Stimulated activated CD4-positive, alpha-beta T cell treated with anti-CD3 and anti-CD28 coated beads, Interleukin-12 subunit alpha, Interleukin-12 subunit beta, amount 100 ng/mL, for 4 hours (primary cell): ENCODE measurements around the gene SPATA18.
"Not testable (repeated sequence)": the region's sequence is repeated elsewhere in the genome, so short reads cannot be mapped to it uniquely, and the experiment has no call there.

Experiments
- DNase-seq: peaks from one replicate; pipeline ENCODE4 v3.0.0-alpha.2; 2020

The SPATA18 gene

DNA sequence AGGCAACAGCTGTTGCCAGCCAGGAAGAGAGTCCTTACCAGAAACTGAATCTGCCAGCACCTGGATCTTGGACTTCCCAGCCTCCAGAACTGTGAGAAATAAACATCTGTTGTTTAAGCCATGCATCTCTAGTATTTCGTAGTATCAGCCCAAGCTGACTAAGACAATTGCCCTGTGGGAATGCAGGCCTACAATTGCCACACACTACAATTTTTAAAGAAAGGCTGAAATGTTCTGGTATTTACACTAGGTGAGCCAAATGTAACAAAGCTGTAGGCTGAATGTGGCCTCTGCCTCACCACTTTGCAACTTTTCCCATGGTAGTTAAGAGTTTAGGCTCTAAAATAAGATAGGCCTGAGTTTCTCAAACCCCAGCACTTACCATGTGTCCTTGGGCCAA, 59.1 kb downstream of the SPATA18 start:
- no peak for DNase-seq

DNA sequence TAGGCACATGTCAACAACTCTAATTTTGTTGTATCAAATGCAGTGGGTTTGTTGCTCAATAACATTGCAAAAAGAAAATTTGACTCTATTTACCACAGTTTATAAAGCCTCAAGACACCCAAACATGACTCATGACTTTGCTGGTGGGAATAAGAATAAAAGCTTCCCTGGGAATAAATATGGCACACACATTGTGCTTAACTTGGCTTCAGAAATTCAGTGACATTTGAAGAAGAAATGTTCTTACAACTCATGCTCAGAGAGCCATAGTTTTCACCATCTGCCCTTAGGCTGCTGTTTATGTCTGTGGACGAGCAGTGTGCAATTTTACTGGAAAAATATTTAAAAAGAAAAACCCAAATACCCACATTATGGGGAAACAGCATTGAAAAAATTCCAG, 60.9 kb downstream of the SPATA18 start:
- no peak for DNase-seq

DNA sequence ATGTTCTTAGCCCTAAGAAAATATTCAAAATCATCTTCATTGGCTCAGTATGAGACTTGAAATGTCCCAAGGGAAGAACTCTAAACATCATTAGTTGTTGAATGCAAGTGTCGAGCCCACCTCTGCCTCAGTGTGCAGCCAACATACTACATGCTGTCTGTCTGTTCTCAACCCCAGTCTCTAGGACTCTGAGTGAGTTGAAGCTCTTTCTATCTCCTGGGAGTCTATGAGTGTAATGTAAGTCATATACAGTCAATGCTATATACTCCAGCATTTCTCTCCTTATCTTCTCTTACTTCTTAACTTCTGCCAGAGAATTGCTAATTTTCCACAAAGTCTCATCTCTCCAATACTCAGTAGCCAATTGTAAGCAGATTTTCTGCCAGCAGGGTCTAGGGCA, 61.3 kb downstream of the SPATA18 start:
- DNase-seq = no peak

DNA sequence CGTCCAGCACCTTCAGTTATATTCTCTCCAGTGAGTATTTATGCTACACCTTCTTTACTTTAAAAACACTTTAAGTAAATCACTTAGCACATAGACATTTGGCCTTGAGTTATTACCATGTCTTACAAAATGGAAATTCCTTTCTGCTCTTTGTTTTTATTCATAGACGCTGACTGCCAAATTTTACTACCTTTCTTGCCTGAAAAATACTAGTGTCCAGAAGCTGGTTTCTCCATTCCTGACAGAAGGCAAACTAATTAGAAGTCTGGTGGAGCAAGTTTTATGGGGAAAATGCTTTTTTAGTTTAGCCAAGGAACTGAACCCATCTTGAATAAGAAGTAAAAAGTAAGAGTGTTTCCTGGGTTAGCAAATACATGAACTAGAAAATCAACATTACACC, 65.5 kb downstream of the SPATA18 start:
- no peak for DNase-seq

DNA sequence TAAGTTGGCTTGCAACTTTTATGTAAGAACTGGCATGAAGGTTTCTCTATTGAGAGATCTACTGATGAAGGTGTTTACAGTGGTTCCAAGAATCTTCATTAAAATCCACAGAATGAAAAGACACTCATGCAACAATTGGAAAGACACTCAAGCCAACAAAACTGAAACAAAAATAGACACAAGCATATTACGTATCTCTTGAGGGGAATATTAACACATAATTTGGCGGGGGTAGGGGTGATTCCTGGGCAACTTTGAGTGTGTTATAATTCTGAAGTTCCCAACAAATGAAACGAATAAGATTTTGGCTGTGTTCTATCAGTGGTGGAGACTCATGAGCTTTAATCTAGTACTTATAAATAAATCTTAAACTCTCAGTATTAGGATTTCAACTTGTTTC, 75.1 kb downstream of the SPATA18 start:
- no peak for DNase-seq

DNA sequence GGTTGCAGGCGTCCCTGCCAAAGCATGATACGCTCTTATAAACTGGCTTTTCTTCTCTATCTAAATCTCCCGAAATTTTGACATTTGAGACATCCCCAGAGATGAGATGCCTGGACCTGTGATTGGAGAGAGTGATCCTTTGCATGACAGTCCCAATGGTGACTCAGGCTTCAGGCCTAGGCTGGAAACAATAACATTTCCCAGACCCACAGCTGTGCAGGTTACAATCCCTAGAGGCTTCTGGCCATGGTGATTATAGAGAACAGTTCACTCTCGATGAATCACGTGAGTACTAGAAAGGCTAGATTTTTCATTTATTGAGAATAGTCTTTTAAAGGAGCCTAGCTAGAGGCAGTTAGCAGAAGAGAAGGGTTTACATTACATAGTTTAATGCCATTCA, 75.9 kb downstream of the SPATA18 start:
- no peak for DNase-seq

DNA sequence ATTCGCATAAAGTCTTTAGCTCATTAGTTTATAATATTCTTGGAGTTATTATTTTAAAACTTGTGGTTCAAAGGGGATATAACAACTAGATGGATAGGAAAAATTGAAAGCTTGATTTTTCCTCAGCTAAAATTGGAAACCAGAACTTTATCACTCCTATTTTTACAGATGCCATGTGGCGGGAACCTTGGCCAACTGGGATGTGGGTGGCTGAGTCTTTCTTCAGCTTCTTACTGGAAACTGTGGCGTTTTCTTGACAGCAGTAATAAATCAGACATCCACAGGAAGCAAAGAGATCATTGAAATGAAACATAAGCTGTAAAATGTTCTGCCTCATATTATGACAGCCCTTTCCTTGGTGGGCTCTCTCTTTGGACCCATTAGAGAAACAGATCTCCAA, 84.1 kb downstream of the SPATA18 start:
- DNase-seq = no peak

DNA sequence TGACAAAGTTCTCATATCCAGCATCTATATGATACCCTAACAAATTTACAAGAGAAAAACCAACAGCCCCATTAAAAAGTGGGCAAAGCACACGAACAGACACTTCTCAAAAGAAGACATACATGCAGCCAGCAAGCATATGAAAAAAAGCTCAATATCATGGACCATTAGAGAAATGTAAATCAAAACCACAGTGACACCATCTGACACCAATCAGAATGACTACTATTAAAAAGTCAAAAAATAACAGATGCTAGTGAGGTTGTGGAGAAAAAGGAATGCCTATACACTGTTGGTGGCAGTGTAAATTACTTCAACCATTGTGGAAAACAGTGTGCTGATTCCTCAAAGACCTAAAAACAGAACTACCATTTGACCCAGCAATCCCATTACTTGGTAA, 86.0 kb downstream of the SPATA18 start:
- not testable (repeated sequence) for DNase-seq

DNA sequence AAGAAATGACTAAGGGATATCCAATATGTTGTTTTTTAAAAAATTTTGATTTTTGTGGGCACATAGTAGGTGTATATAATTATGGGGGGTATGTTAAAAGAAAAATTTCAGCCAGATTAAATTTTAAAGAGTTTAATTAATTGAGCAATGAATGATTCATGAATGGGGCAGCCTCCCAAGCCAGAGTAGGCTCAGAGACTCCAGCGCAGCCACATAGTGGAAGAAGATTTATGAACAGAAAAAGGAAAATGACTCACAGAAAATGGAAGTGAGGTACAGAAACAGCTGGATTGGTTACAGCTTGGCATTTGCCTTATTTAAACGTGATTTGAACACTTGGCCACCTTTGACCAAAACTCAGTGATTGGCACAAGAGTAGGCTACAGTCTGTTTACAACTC, 91.7 kb downstream of the SPATA18 start:
- DNase-seq = no peak

DNA sequence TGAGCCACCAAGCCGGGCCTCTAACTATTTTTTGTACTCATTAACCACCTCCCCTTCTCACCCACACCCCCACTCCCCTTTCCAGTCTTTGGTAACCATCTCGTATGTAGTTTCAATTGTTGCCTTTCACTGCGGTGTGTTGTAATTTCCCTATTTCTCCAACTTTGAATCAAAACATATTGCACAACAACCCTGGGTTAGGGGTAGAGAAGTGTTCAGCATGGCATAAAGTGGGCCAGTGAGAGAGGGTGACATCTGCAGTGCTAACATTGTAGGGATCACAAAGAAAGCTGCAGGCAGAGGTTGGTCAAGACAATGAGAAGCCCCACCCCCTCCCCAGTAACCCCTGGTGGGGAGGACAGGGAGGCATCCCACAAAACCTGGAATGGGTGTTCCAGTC, 92.7 kb downstream of the SPATA18 start:
- DNase-seq = no peak

DNA sequence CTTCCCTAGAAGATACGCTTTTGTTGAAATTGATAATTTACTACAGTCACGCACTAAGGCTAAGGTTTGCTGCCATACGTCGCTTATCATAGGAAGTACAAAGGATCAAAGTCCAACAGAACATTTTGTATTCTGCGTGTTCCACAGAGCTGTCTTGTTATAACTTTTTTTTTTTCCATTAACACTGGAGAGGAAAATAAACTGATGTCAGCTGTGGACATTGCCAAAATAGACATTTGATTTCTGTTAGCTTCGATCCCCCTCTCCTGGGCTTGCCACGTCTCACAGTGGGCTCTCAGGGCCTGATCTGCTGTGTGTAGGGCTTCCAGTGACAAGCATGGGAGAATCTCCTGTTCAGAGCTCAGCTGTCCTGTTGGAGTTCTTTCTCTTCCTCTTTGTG, 93.3 kb downstream of the SPATA18 start:
- DNase-seq = no peak
